Endothelial cell of umbilical vein (primary cell): ENCODE measurements around the gene ZBP1. TPM values are rescaled to one million over a fixed set of nuclear protein-coding genes. Genes with fewer than 3 reads are reported as not detected.
A peak's percentile ranks its signal among the peaks of the same experiment; 100 is the strongest.

Experiments
- BruUV-seq: library from RNA; stranded (reverse); fragments of 400-500 nt; replicated peaks from 2 replicates; lab custom pipeline; 2021; lab: Mats Ljungman, UMichigan
- CTCF ChIA-PET: fragments of 300-600, 350-600 bp; sonication (Branson Sonifier 250); formaldehyde crosslinking; loops from one replicate; lab custom pipeline; 2021; ENCODE audit warnings: antibody characterized with exemption, inconsistent platforms; lab: Charles Lee
- POLR2A ChIA-PET: fragments of 300-600, 350-600 bp; sonication (Branson Sonifier 250); formaldehyde crosslinking; loops from one replicate; lab custom pipeline; 2021; ENCODE audit warnings: antibody characterized with exemption, inconsistent platforms; lab: Charles Lee
- DNase-seq: peaks from one replicate; pipeline ENCODE4 v3.0.0-alpha.2; 2011; ENCODE audit warnings: low read depth, low spot score
- FAIRE-seq: peaks from 2 replicates; lab custom pipeline; 2011; peaks lifted over from hg19 to GRCh38; lab: Jason Lieb, UNC
- H2AFZ ChIP-seq: 2 replicates; pipeline ENCODE4 v1.6.0; 2012; ENCODE audit warnings: low read depth, low read length, control low read depth, inconsistent platforms
- H3K27ac ChIP-seq: 2 replicates; pipeline ENCODE4 v1.5.1; 2011; ENCODE audit warnings: low read depth, mild to moderate bottlenecking, control low read depth, low read length, moderate library complexity; ENCODE audit not compliant: insufficient read depth
- H3K27me3 ChIP-seq, 2 experiments: 2 replicates each; pipeline versions ENCODE4 v1.6.0 to v1.6.1; 2011; ENCODE audit warnings: low read length in 2 of 2, mixed read lengths in 1 of 2; ENCODE audit not compliant: control insufficient read depth in 2 of 2, insufficient read depth in 2 of 2
- H3K36me3 ChIP-seq, 2 experiments: 2 replicates in 1 of 2; 3 replicates in 1 of 2; pipeline ENCODE4 v1.5.1; 2011; ENCODE audit warnings: low read length in 2 of 2, mild to moderate bottlenecking in 1 of 2, moderate library complexity in 1 of 2; ENCODE audit not compliant: control insufficient read depth in 2 of 2, insufficient read depth in 2 of 2; ENCODE audit errors: extremely low read depth in 1 of 2
- H3K4me1 ChIP-seq: 3 replicates; pipeline ENCODE4 v1.5.1; 2011; ENCODE audit warnings: mild to moderate bottlenecking, low read length; ENCODE audit not compliant: control insufficient read depth, insufficient read depth; ENCODE audit errors: extremely low read depth
- H3K4me2 ChIP-seq: 2 replicates; pipeline ENCODE4 v1.6.1; 2011; ENCODE audit warnings: low read length, control low read depth, mixed read lengths; ENCODE audit not compliant: insufficient read depth
- H3K4me3 ChIP-seq, 3 experiments: fragments of 200-600 bp in 1 of 3; sonication (generic), shearing (Covaris generic) in 1 of 3; replicated peaks in 1 of 3; 2 replicates each; pipeline ENCODE4 v1.5.1; 2011 to 2016; ENCODE audit warnings: control low read depth in 3 of 3, low read length in 3 of 3, mild to moderate bottlenecking in 2 of 3, inconsistent platforms in 1 of 3, low read depth in 1 of 3, moderate library complexity in 1 of 3; ENCODE audit not compliant: insufficient read depth in 1 of 3
- H3K79me2 ChIP-seq: 2 replicates; pipeline ENCODE4 v1.6.0; 2012; ENCODE audit warnings: low read length, inconsistent platforms; ENCODE audit not compliant: control insufficient read depth, insufficient read depth
- H3K9ac ChIP-seq: replicated peaks from 2 replicates; pipeline ENCODE3; 2011; ENCODE audit warnings: low read length, control low read depth; ENCODE audit not compliant: insufficient read depth; ENCODE audit errors: extremely low read depth
- H3K9me1 ChIP-seq: replicated peaks from 3 replicates; pipeline ENCODE4 v1.6.0; 2011; ENCODE audit warnings: mild to moderate bottlenecking, low read length; ENCODE audit not compliant: control insufficient read depth, insufficient read depth; ENCODE audit errors: extremely low read depth
- H3K9me3 ChIP-seq: replicated peaks from 2 replicates; pipeline ENCODE4 v1.5.1; 2012; ENCODE audit warnings: low read length, inconsistent platforms; ENCODE audit not compliant: control insufficient read depth, insufficient read depth
- H4K20me1 ChIP-seq: replicated peaks from 2 replicates; pipeline ENCODE3; 2011; ENCODE audit warnings: mild to moderate bottlenecking, low read length; ENCODE audit not compliant: control insufficient read depth, insufficient read depth; ENCODE audit errors: extremely low read depth
- CTCF ChIP-seq, 2 donors: IDR thresholded peaks; 1 replicate in 1 of 2; 2 replicates in 1 of 2; pipeline ENCODE4 v1.5.1; 2011; ENCODE audit warnings: low read length in 2 of 2, mild to moderate bottlenecking in 2 of 2, moderate library complexity in 2 of 2, control low read depth in 1 of 2, inconsistent platforms in 1 of 2, low read depth in 1 of 2; ENCODE audit not compliant: insufficient read depth in 1 of 2; ENCODE audit errors: extremely low read depth in 1 of 2
- EZH2 ChIP-seq: IDR thresholded peaks from 2 replicates; pipeline ENCODE4 v1.6.1; 2012; ENCODE audit warnings: borderline replicate concordance, low read depth, mild to moderate bottlenecking, moderate library complexity, low read length, inconsistent platforms; ENCODE audit not compliant: severe bottlenecking
- FOS ChIP-seq: IDR thresholded peaks from 2 replicates; pipeline ENCODE4 v1.6.1; 2011; ENCODE audit warnings: mild to moderate bottlenecking, low read length, moderate library complexity, borderline replicate concordance; ENCODE audit not compliant: insufficient read depth
- MAX ChIP-seq: IDR thresholded peaks from 2 replicates; pipeline ENCODE4 v1.6.1; 2011; ENCODE audit not compliant: insufficient read depth, insufficient read length
- MYC ChIP-seq: IDR thresholded peaks from one replicate; pipeline ENCODE4 v1.6.1; 2011; ENCODE audit warnings: mild to moderate bottlenecking, low read depth, low read length
- POLR2A ChIP-seq: IDR thresholded peaks from 2 replicates; pipeline ENCODE4 v1.6.1; 2012; ENCODE audit warnings: low read depth, mild to moderate bottlenecking, control low read depth, low read length
- POLR2AphosphoS5 ChIP-seq: IDR thresholded peaks from 2 replicates; pipeline ENCODE4 v1.6.1; 2012; ENCODE audit warnings: low read depth, mild to moderate bottlenecking, control low read depth, low read length, moderate library complexity; ENCODE audit not compliant: insufficient read depth
- dilution Hi-C: fragments of 300-500 bp; cut with MboI; formaldehyde crosslinking; loops from one replicate; pipeline ENCODE4 v1.15.0; 2019; ENCODE audit warnings: low sequenced_read_pairs; ENCODE audit not compliant: extremely low pct_ligation_motif_present
- intact Hi-C: fragments of 100-400 bp; cut with micrococcal nuclease; formaldehyde crosslinking; loops from one replicate; pipeline ENCODE4 v1.10.0; 2022
- polyA plus RNA-seq, 4 experiments: library from polyadenylated mRNA; depleted of rRNA in 3 of 4; stranded (reverse) in 3 of 4; unstranded in 1 of 4; fragments of >200 nt; gene quantifications; 2 replicates each; pipeline versions ENCODE4 v1.2.1 to v1.2.3, GENCODE V29; 2011 to 2012; ENCODE audit warnings: missing spikeins in 1 of 4
- total RNA-seq: library from RNA; stranded (reverse); gene quantifications from 2 replicates; pipeline ENCODE4 v1.2.3, GENCODE V29; 2021

ZBP1 gene
- total and polyA plus RNA-seq, 2 donors (not counting 3 experiments of a cell fraction or from before 2014, with no cell fraction given) = not detected

DNA sequence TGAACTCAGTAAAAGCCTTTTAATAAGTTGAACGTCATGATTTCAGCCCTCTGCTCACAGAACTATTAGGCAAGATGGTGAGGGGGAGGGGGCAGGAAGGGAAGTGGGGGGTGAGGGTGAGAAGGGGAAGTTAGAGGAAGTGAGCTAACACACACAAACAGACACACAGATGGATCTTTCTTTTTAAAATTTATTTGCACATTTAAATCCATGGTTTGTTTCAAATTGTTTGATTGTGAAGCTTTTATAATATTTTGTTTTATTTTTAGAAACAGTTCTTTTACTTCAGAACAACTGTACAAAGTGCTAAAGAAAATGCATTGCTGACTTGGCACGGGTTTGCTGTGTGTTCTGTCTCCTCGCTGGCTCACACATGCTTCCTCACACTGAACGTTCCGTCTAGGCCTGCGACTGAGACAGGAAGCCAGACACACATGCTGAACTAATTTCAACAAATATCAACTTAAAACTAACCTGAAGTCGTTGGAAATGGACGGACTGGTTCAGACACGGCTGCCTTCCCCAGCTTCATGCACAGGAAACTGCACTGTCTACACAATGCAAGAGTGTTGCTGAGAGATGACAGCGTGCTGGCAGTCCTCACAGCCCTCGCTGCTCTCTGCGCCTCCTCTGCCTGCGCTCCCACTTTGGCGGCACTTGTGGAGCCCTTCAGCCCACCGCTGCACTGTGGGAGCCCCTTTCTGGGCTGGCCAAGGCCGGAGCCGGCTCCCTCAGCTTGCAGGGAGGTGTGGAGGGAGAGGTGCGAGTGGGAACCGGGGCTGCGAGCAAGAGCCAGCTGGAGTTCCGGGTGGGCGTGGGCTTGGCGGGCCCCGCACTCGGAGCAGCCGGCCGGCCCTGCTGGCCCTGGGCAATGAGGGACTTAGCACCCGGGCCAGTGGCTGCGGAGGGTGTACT lies 8.1 kb upstream of the ZBP1 start:
- Histone ChIP-seq H3K36me3 (no peaks in the 10 kb centered on the region), H4K20me1 (no peaks in the 10 kb centered on the region), H3K4me2 (peak overlapping the region; percentile 14), H3K4me3 (no peak overlapping the region), H3K9me1 (no peaks in the 10 kb centered on the region), H3K9me3 (no peaks in the 10 kb centered on the region), H3K27ac (peak overlapping the region; percentile 61), H3K9ac (peak overlapping the region; percentile 4), H3K4me1 (peaks cover 8% of the 10 kb centered on the region), H3K79me2 (no peaks in the 10 kb centered on the region), H3K27me3 (peaks cover 6% of the 10 kb centered on the region in 2 experiments), H2AFZ (peak overlapping the region; percentile 27)
- peak; percentile 25 for TF ChIP-seq POLR2AphosphoS5
- TF ChIP-seq MYC = no peak
- peak; percentile 20 for TF ChIP-seq FOS
- DNase-seq = peak; percentile 86
- ChIA-PET POLR2A (interaction anchor here (0.6 kb wide), 1 partner anchor 10 kb away, joined by 4 read pairs; no protein-coding TSS in a partner anchor), CTCF (interaction anchor here (0.7 to 2.2 kb wide), 8 partner anchors 13 to 552 kb away, joined by 3 to 10 read pairs (median 4); no protein-coding TSS in a partner anchor)
- FAIRE-seq = peak; percentile 97
- BruUV-seq = no TSS peak
- dilution Hi-C loops (loop anchor here (25.0 kb wide), 1 partner anchor 459 kb away; no protein-coding TSS in a partner anchor), intact Hi-C loops (loop anchor here (1.0 kb wide), 3 partner anchors 70 to 446 kb away; no protein-coding TSS in a partner anchor)

GRCh38 chr20:57627339-57627738 lies 7.1 kb upstream of the ZBP1 start:
- Histone ChIP-seq H3K36me3 (no peaks in the 10 kb centered on the region), H3K4me1 (peaks cover 8% of the 10 kb centered on the region), H2AFZ (peak overlapping the region; percentile 49), H3K9ac (no peak overlapping the region), H3K9me1 (no peaks in the 10 kb centered on the region), H3K27me3 (peaks cover 1 to 3% of the 10 kb centered on the region in 2 experiments), H3K27ac (peak overlapping the region; percentile 61), H3K4me2 (no peak overlapping the region), H4K20me1 (no peaks in the 10 kb centered on the region), H3K9me3 (no peaks in the 10 kb centered on the region), H3K4me3 (no peak overlapping the region), H3K79me2 (no peaks in the 10 kb centered on the region)
- DNase-seq (no peak), FAIRE-seq (no peak)
- intact Hi-C loops (loop anchor here (2.0 kb wide), 1 partner anchor 31 kb away; no protein-coding TSS in a partner anchor), dilution Hi-C loops (loop anchor here (25.0 kb wide), 1 partner anchor 460 kb away; no protein-coding TSS in a partner anchor)
- BruUV-seq = no TSS peak
- no peak for TF ChIP-seq EZH2
- TF ChIP-seq CTCF (IDR thresholded peaks at IDR 0.05; ENCODE audit: extremely low read depth in 1 of 2, insufficient read depth in 1 of 2, low read depth in 1 of 2, low read length in 2 of 2) = no peak
- TF ChIP-seq POLR2A = no peak
- no peak for TF ChIP-seq FOS
- no peak for TF ChIP-seq POLR2AphosphoS5
- no peak for TF ChIP-seq MYC
- no peak for TF ChIP-seq MAX
- ChIA-PET POLR2A (no interaction called here), CTCF (interaction anchor here (1.0 to 2.2 kb wide), 5 partner anchors 12 to 553 kb away, joined by 4 to 10 read pairs (median 4); no protein-coding TSS in a partner anchor)
